ENCODE measurements around the gene CMTM6. TPM values are rescaled to one million over a fixed set of nuclear protein-coding genes. Genes with fewer than 3 reads are reported as not detected.

CMTM6 gene
- total RNA-seq, 1 donor, result 155 TPM

DNA sequence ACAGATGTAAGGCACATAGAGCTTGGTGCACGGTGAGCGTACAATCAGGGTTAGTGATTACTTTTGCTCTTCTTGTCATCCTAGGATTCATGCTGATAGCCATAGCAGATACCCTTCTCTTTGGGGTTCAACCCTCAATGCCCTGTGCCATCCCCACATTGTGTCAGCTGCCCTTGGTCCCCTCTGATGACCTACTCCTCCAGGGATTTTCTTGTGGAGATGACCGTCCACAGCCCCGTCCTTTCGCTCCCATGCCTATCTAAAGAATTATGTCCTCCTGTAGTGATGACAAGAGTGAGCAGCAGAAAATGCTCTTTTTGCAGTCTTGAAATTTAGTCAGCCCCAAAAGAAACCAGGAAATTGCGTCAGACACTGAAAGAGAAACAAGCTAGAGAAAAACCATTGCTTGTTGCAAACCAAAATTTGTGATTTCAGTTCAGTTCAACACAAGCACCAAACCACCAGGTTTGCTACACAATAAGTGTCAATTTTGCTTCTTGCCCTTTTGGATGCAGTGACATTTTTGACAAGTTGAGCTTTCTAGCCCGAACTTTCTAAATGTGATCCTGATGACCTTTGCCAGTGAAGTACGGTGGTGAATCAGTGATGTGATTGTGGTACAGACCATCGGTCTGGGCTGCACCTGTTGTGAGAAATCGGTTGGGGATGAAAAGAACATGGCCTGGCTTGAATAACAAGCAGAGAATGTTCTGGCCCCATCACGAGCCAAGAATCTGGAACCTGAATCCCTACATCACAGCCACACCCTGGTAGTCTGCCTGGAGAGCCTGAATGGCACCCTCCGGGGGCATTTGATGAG, 69.7 kb downstream of the CMTM6 start:
- no peak overlapping the region for H3K4me3 ChIP-seq (ENCODE audit: low read length)
- no peaks in the 10 kb centered on the region for H3K27me3 ChIP-seq (ENCODE audit: insufficient read depth, low read length)
- H3K9me3 ChIP-seq (ENCODE audit: low read depth, low read length), result no peaks in the 10 kb centered on the region
- H3K4me1 ChIP-seq (ENCODE audit: insufficient read depth, low read length), result peaks cover 76% of the 10 kb centered on the region

DNA sequence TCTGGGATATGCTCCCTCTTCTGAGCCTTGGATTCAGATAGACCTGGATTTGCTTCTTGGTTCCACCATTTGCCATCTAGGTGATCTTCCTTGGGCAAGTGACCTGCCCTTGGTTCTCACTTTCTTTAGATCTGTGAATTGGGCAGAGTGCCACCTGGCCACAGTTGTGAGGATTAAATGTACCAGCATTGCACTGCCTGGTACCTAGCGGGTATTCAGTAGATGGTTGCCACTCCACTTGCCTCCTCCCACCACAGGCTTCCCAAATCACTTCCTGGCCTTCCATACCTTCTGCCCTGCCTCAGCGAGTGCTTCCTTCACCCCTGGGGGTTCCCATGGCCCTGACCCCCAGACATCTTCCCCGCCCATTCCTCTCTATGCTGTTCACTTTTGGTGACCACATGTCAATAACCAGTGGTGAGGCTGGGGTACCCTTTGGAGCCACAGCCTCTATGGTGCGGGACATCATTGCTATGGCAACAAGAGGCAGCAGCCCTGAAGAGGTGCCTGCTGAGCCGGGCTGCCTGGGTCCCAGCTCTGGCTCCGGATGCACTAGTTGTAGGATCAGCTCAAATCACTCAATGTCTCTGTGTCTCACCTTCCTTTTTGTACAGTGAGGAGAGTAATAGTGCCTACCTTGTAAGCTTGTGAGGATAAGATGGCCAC, 70.5 kb downstream of the CMTM6 start:
- H3K9me3 ChIP-seq (ENCODE audit: low read depth, low read length), result no peaks in the 10 kb centered on the region
- H3K27me3 ChIP-seq (ENCODE audit: insufficient read depth, low read length), result no peaks in the 10 kb centered on the region
- peaks cover 81% of the 10 kb centered on the region for H3K4me1 ChIP-seq (ENCODE audit: insufficient read depth, low read length)
- no peak overlapping the region for H3K4me3 ChIP-seq (ENCODE audit: low read length)

DNA sequence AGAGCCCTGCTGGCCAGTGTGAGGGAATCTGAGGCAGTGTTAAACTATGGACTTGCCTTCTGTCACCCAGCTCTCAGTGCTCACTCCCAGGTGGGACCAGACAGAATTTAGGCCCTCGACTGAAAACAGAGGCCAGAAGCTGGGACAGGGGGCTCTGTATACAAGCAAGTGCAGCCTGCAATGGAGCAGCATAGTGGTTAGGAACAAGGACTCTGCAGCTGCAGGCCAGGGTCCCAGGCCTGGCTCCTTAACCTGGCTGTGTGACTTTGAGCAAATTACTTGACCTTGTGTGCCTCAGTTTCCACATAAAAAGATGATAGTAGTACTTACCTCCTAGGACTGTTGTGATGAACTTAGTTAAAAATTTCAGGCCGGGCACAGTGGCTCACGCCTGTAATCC, 71.2 kb downstream of the CMTM6 start:
- peaks cover 78% of the 10 kb centered on the region for H3K4me1 ChIP-seq (ENCODE audit: insufficient read depth, low read length)
- H3K4me3 ChIP-seq (ENCODE audit: low read length), result no peak overlapping the region
- no peaks in the 10 kb centered on the region for H3K9me3 ChIP-seq (ENCODE audit: low read depth, low read length)
- no peaks in the 10 kb centered on the region for H3K27me3 ChIP-seq (ENCODE audit: insufficient read depth, low read length)

Other genes starting within 250 kb of the CMTM6 start
- 17.0 TPM for gene CMTM7, start 111.0 kb downstream of the CMTM6 start, total RNA-seq
- gene DYNC1LI1, start 68.0 kb upstream of the CMTM6 start, total RNA-seq, result 43.3 TPM
- 33.1 TPM for gene CNOT10, start 182.3 kb upstream of the CMTM6 start, total RNA-seq

Data from mononuclear cell (primary cell).